ENCODE measurements around the gene RBM17. TPM values are rescaled to one million over a fixed set of nuclear protein-coding genes. Genes with fewer than 3 reads are reported as not detected.
A peak's percentile ranks its signal among the peaks of the same experiment; 100 is the strongest.
"Not testable (repeated sequence)": the region's sequence is repeated elsewhere in the genome, so short reads cannot be mapped to it uniquely, and the experiment has no call there.

Gene RBM17, protein sequence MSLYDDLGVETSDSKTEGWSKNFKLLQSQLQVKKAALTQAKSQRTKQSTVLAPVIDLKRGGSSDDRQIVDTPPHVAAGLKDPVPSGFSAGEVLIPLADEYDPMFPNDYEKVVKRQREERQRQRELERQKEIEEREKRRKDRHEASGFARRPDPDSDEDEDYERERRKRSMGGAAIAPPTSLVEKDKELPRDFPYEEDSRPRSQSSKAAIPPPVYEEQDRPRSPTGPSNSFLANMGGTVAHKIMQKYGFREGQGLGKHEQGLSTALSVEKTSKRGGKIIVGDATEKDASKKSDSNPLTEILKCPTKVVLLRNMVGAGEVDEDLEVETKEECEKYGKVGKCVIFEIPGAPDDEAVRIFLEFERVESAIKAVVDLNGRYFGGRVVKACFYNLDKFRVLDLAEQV
- 128 TPM for polyA plus RNA-seq (2012; ENCODE audit: insufficient read depth, insufficient read length, low read depth)

GRCh38 chr10:6088721-6089333 is at the start of gene RBM17:
TSS of gene RBM17 (plus strand) at chr10:6089034. CDS start at chr10:6097066, 8,032 bp downstream.
- TF ChIP-seq CTCF (IDR thresholded peaks at IDR 0.05; ENCODE audit: low read depth, low read length) = peak; percentile 99
- peak; percentile 87 for DNase-seq
- H3K4me3 ChIP-seq (ENCODE audit: low read depth, low read length) = peak within 1 kb of the TSS; percentile 90
- H3K4me1 ChIP-seq = no peaks in the 10 kb centered on the region
- no peaks in the 10 kb centered on the region for H3K9me3 ChIP-seq
- H3K36me3 ChIP-seq = peaks cover 5% of the 10 kb centered on the region
- peaks cover 5% of the 10 kb centered on the region for H3K27me3 ChIP-seq

- H3K4me3 ChIP-seq (ENCODE audit: low read depth, low read length) = no peak overlapping the region
- no peaks in the 10 kb centered on the region for H3K9me3 ChIP-seq
- no peaks in the 10 kb centered on the region for H3K36me3 ChIP-seq
- DNase-seq = no peak
- no peaks in the 10 kb centered on the region for H3K4me1 ChIP-seq
- TF ChIP-seq CTCF (IDR thresholded peaks at IDR 0.05; ENCODE audit: low read depth, low read length) = no peak
- peaks cover 28% of the 10 kb centered on the region for H3K27me3 ChIP-seq
Measured at GRCh38 chr10:6039711-6040110, 49.1 kb upstream of the RBM17 start.

- Histone ChIP-seq H3K4me3 (ENCODE audit: low read depth, low read length) (no peak overlapping the region), H3K36me3 (no peaks in the 10 kb centered on the region), H3K4me1 (no peaks in the 10 kb centered on the region), H3K9me3 (no peaks in the 10 kb centered on the region), H3K27me3 (peaks cover 24% of the 10 kb centered on the region)
- TF ChIP-seq CTCF (IDR thresholded peaks at IDR 0.05; ENCODE audit: low read depth, low read length) = no peak
- no peak for DNase-seq
Measured at GRCh38 chr10:6040205-6040604, 48.6 kb upstream of the RBM17 start.

DNA sequence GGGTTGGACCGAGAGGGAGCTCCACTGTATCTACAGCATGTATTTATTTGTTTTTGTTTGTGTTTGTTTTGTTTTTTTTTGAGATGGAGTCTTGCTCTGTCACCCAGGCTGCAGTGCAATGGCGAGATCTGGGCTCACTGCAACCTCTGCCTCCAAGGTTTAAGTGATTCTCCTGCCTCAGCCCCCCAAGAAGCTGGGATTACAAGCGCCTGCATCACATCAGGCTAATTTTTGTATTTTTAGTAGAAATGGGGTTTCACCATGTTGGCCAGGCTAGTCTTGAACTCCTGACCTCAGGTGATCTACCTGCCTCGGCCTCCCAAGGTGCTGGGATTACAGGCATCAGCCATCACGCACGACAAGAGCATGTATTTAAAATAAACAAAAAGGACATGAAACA is 45.5 kb upstream of the RBM17 start:
- DNase-seq; H3K4me1 ChIP-seq; H3K9me3 ChIP-seq; H3K27me3 ChIP-seq; H3K36me3 ChIP-seq; H3K4me3 ChIP-seq (ENCODE audit: low read depth, low read length): not testable (repeated sequence)

- H3K4me1 ChIP-seq = no peaks in the 10 kb centered on the region
- no peak overlapping the region for H3K4me3 ChIP-seq (ENCODE audit: low read depth, low read length)
Measured at GRCh38 chr10:6044060-6044459, 44.8 kb upstream of the RBM17 start.

More at GRCh38 chr10:6044060-6044459, 44.8 kb upstream of the RBM17 start:
- H3K36me3 ChIP-seq = no peaks in the 10 kb centered on the region
- no peak for DNase-seq
- H3K27me3 ChIP-seq = peaks cover 5% of the 10 kb centered on the region; the same call in 1 of the 2 replicates
- H3K9me3 ChIP-seq = no peaks in the 10 kb centered on the region
- TF ChIP-seq CTCF (IDR thresholded peaks at IDR 0.05; ENCODE audit: low read depth, low read length) = no peak
